ENCODE data around the gene XBP1. TPM values are rescaled to one million over a fixed set of nuclear protein-coding genes. Genes with fewer than 3 reads are reported as not detected.
A peak's percentile ranks its signal among the peaks of the same experiment; 100 is the strongest.
"Not testable (repeated sequence)": the region's sequence is repeated elsewhere in the genome, so short reads cannot be mapped to it uniquely, and the experiment has no call there.

Gene XBP1
- total RNA-seq, result 100 to 1,000 TPM; 263 to 266 TPM

DNA sequence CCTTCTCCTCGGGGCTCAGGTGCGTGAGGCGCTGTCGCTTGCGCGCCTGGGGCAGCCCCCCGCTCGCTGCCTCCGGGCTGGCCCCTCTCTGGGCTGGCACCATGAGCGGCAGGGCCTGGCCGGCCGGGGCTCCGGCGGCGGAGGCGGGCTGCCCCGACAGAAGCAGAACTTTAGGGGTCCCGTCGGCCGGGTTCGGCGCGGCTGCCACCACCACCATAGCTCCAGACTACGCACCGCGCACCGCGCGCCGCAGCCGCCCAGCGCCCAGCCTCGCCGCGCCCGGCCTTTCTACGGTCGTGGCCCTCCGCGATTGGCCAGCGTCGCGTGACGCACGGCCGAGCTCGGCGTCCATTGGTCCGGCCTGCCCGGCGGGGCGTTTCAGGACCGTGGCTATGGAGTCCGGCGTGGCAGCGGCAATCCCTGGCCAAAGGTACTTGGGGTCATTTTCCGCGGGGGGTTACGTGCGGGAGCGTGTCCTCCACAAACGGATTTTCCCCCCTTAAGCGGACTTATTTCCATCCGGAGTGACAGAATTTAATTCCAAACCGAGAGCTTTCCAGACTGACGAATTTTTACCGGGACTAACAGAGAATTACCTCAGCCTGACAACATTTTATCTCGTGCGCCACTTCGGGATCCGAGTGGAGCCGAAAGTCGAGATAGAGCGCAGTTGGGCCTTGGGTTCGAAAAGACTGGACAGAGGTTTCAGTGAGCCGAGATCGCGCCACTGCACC is at the start of gene XBP1:
Gene XBP1 (minus strand): TSS at position 262 of the 734 bp plus-strand sequence.
- peak within 1 kb of the TSS; percentile 94 for H3K27ac Mint-ChIP-seq
- H3K9me3 Mint-ChIP-seq, result no peaks in the 10 kb centered on the region
- H3K4me3 Mint-ChIP-seq, result peak within 1 kb of the TSS; percentile 88
- CTCF ChIA-PET, result interaction anchor here (0.6 to 6.1 kb wide), 10 partner anchors 10 to 200 kb away, joined by 3 to 54 read pairs (median 4); partner anchors contain the start of gene CCDC117
- H3K4me1 Mint-ChIP-seq, result peaks cover 46% of the 10 kb centered on the region
- DNase-seq, result peak; percentile 92
- H3K27me3 Mint-ChIP-seq, result no peaks in the 10 kb centered on the region
- POLR2A ChIA-PET, result interaction anchor here (0.6 to 15.8 kb wide), 15 partner anchors 8 to 469 kb away, joined by 3 to 360 read pairs (median 13); partner anchors contain the start of genes CCDC117, CHEK2, EWSR1 and HSCB
- peaks cover 68% of the 10 kb centered on the region for H3K36me3 Mint-ChIP-seq (ENCODE audit: low read depth)

DNA sequence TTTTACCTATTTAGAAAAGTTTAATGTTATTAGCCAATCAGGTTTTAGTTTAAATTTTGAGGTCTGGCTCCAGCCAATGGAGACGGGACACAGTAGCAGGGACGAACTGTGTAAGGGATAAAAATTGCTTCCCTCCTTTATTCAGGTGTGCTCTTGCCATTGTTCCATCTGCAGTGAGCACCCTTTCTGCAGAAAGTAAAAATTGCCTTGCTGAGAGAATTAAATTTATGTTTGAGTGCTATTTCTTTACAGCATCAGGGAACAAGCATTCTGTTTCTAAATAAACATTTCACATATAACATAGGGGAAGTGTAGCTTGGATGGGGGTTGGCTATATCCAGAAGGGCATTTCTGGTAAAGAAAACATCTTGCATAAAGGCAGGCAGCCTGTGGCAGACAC is 46.6 kb upstream of the XBP1 start:
- Mint-ChIP-seq H3K36me3 (ENCODE audit: low read depth) (peaks cover 9% of the 10 kb centered on the region), H3K9me3 (peaks cover 10% of the 10 kb centered on the region), H3K27me3 (no peaks in the 10 kb centered on the region), H3K4me3 (no peak overlapping the region), H3K27ac (no peak overlapping the region), H3K4me1 (no peaks in the 10 kb centered on the region)
- CTCF ChIA-PET, result interaction anchor here (1.2 kb wide), 1 partner anchor 247 kb away, joined by 3 read pairs; no protein-coding TSS in a partner anchor
- no peak for DNase-seq
- POLR2A ChIA-PET, result no interaction called here

DNA sequence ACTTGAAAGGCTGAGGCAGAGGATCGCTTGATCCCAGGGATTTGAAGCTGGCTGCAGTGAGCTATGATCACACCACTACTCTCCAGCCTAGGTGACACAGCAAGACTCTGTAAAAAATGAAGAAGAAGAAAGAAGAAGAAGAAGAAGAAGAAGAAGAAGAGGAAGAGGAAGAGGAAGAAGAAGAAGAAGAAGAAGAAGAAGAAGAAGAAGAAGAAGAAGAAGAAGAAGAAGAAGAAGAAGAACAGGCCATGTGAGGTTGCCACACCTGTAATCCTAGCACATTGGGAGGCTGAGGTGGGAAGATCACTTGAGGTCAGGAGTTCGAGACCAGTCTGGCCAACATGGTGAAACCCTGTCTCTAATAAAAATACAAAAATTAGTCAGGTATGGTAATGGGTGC is 43.9 kb upstream of the XBP1 start:
- not testable (repeated sequence) for H3K4me1 Mint-ChIP-seq; H3K27me3 Mint-ChIP-seq; H3K4me3 Mint-ChIP-seq; H3K9me3 Mint-ChIP-seq; H3K27ac Mint-ChIP-seq; DNase-seq; H3K36me3 Mint-ChIP-seq (ENCODE audit: low read depth)
- CTCF ChIA-PET, result interaction anchor here (0.7 kb wide), 1 partner anchor 61 kb away, joined by 3 read pairs; no protein-coding TSS in a partner anchor
- POLR2A ChIA-PET, result interaction anchor here (0.7 kb wide), 1 partner anchor 567 kb away, joined by 4 read pairs; no protein-coding TSS in a partner anchor

DNA sequence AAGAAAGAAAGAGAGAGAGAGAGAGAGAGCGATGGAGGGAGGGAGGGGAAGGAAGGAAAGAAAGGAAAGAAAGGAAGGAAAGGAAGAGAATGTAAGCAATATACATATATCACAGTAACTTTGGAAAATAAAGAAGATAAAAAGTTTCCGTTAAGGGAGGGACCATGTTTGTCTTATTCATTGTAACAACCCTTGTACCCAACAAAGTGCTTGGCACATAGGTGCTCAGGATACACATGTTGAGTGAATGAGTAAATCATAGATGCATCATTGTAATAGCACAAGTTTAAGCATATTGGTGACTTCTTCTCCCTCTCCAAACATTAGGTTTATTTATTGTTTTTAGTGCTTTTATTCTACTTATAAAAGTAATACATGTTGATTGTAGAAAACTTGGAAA is 43.3 kb upstream of the XBP1 start:
- H3K4me1 Mint-ChIP-seq, result no peaks in the 10 kb centered on the region

DNA sequence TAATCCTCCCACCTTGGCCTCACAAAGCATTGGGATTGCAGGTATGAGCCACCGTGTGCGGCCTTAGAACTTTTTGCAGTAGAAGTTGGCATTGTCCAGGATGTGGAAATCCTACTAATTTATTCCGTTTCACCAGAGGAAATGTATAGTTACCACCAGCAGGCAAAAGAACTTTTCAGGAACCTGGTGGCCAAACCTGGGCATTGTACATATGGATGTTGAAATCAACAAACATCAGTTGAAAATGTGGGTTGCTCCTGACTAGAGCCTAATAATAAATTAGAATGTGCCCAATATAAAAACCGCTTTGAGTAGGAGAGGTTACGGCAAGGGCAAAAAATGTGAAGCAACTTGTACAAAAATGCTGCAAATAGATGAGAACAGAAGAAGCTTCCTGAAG is 40.7 kb upstream of the XBP1 start:
- no peaks in the 10 kb centered on the region for H3K4me1 Mint-ChIP-seq
- H3K27ac Mint-ChIP-seq, result no peak overlapping the region
- CTCF ChIA-PET, result interaction anchor here (0.7 kb wide), 1 partner anchor 414 kb away, joined by 6 read pairs; no protein-coding TSS in a partner anchor
- peaks cover under 1% of the 10 kb centered on the region for H3K9me3 Mint-ChIP-seq
- no peaks in the 10 kb centered on the region for H3K27me3 Mint-ChIP-seq
- POLR2A ChIA-PET, result interaction anchor here (0.6 kb wide), 1 partner anchor 247 kb away, joined by 3 read pairs; no protein-coding TSS in a partner anchor
- DNase-seq, result no peak
- H3K36me3 Mint-ChIP-seq (ENCODE audit: low read depth), result peaks cover 2% of the 10 kb centered on the region
- H3K4me3 Mint-ChIP-seq, result no peak overlapping the region

More for the DNA sequence above, 43.3 kb upstream of the XBP1 start:
- POLR2A ChIA-PET, result interaction anchor here (0.7 kb wide), 1 partner anchor 566 kb away, joined by 4 read pairs; no protein-coding TSS in a partner anchor
- no peak for DNase-seq
- H3K9me3 Mint-ChIP-seq, result peaks cover 10% of the 10 kb centered on the region
- CTCF ChIA-PET, result interaction anchor here (0.7 kb wide), 1 partner anchor 60 kb away, joined by 3 read pairs; no protein-coding TSS in a partner anchor
- peaks cover 9% of the 10 kb centered on the region for H3K36me3 Mint-ChIP-seq (ENCODE audit: low read depth)
- H3K4me3 Mint-ChIP-seq, result no peak overlapping the region
- H3K27me3 Mint-ChIP-seq, result no peaks in the 10 kb centered on the region
- no peak overlapping the region for H3K27ac Mint-ChIP-seq

DNA sequence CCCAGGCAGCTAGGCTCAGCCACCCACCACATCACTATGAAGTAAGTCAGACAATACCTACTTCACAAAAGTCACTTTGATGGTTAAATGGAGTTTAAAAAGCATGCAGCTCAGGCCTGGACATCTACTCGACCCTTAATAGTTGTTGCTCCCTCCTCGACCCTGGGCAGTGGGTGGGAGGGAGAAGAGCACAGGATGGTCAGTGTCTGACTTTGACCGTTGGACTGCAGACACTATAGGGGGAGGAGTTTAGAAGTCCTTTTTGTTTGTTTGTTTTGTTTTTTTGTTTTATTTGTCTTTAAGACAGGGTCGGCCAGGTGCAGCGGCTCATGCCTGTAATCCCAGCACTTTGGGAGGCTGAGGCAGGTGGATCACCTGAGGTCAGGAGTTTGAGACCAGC is 38.6 kb upstream of the XBP1 start:
- H3K36me3 Mint-ChIP-seq (ENCODE audit: low read depth), result no peaks in the 10 kb centered on the region
- H3K4me1 Mint-ChIP-seq, result no peaks in the 10 kb centered on the region
- ChIA-PET POLR2A (no interaction called here), CTCF (no interaction called here)
- no peak overlapping the region for H3K4me3 Mint-ChIP-seq
- no peaks in the 10 kb centered on the region for H3K27me3 Mint-ChIP-seq
- H3K9me3 Mint-ChIP-seq, result no peaks in the 10 kb centered on the region
- DNase-seq, result no peak
- no peak overlapping the region for H3K27ac Mint-ChIP-seq

DNA sequence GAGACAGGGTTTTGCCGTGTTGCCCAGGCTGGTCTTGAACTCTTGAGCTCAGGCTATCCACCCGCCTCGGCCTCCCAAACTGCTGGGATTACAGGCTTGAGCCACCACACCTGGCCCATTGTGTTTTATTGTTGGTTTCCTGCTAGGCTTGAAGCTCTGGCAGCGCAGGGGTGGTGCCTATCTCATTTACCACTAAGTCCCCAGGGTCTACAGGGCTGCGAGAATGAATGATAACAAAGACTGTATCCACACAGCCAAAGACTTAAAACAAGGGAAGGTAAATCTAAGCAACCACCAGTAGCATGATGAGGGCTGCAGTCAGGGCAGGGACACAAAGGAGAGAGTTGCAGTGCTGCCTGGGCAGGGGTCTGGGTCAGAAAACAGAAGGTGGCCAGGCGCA is 37.3 kb upstream of the XBP1 start:
- no peak for DNase-seq
- Mint-ChIP-seq H3K36me3 (ENCODE audit: low read depth) (no peaks in the 10 kb centered on the region), H3K4me3 (no peak overlapping the region), H3K27ac (no peak overlapping the region), H3K27me3 (no peaks in the 10 kb centered on the region), H3K4me1 (peaks cover 11% of the 10 kb centered on the region), H3K9me3 (no peaks in the 10 kb centered on the region)
- ChIA-PET POLR2A (no interaction called here), CTCF (no interaction called here)

DNA sequence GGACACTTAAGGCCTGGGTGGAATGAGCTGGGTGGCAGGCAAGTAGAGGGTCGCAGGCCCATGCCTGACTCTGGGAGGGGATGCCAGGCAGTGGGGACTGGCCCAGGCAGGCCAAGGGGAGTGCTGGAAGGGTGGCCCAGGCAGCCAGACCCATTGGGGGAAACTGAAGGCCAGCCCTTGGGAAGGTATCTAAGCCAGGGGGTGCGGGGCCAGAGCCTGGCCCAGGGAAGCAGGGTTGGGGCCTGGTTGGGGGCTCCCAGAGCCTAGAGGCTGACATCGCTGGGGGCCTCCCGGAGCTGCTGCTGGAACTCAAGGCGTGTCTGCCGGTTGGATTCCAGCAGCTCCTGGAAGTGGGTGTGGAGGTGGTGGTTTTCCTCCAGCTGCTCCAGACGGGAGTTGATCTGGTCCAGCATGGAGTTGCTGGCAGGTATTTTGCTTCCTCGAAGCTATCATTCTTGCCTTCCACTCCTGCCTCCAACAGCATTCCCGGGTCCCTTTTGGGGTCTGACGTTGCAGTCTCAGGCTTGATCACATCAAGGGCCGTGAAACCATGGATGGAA is 35.3 kb upstream of the XBP1 start:
- Mint-ChIP-seq H3K36me3 (ENCODE audit: low read depth) (peaks cover 10% of the 10 kb centered on the region), H3K4me3 (no peak overlapping the region), H3K27me3 (no peaks in the 10 kb centered on the region), H3K9me3 (no peaks in the 10 kb centered on the region), H3K4me1 (peaks cover 11% of the 10 kb centered on the region), H3K27ac (no peak overlapping the region)
- ChIA-PET POLR2A (no interaction called here), CTCF (interaction anchor here (0.6 kb wide), 1 partner anchor 24 kb away, joined by 3 read pairs; no protein-coding TSS in a partner anchor)
- DNase-seq, result no peak

DNA sequence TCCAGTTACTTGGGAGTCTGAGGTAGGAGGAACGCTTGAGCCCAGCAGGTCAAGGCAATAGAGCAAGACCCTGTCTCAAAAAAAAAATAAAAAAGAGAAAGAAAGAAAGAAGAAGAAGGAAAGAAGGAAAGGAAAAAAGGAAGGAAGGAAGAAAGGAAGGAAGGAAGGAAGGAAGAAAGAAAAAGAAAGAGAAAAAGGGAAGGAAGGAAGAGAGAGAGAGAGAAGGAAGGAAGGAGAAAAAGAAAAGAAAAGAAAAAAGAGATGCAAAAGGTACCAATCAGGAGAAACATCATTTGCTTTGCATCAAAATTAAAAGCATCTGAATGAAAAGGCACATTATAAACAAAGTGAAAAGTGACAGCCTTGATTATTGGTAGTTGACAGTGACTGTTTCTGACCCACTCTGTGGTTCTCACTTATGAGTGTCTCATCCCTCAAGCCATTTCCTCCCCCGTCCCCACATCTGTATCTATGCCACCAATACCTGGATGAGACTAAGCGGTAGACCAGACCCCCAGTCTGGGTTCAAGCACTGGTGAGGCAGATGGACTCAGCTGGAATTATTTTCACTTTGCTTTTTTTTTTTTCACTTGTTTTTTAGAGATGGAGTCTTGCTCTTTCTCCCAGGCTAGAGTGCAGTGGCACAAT is 33.0 kb upstream of the XBP1 start:
- no peak overlapping the region for H3K27ac Mint-ChIP-seq
- POLR2A ChIA-PET, result interaction anchor here (2.0 to 18.3 kb wide), 2 partner anchors 22 to 36 kb away, joined by 8 to 348 read pairs; partner anchors contain the start of gene XBP1

DNA sequence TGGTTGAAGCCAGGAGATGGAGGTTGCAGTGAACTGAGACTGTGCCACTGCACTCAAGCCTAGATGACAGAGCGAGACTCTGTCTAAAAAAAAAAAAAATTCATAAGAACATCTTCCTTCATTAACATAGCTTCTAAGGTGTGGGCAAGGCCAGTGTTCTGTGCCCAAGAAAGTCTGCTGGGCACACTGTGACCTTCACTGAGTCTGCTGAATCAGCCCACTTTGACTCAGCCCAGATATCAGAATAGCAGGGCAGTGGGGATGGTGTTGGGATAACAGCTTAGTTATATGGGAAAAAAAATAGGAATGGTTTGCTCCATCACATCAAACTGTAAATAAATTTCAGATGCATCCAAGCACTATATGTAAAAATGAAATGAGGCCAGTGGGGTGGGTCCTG is 32.4 kb upstream of the XBP1 start:
- ChIA-PET POLR2A (interaction anchor here (0.9 to 18.3 kb wide), 3 partner anchors 21 to 92 kb away, joined by 3 to 348 read pairs (median 8); partner anchors contain the start of gene XBP1), CTCF (interaction anchor here (1.3 kb wide), 2 partner anchors 45 to 232 kb away, joined by 4 read pairs; no protein-coding TSS in a partner anchor)
- H3K4me1 Mint-ChIP-seq, result peaks cover 25% of the 10 kb centered on the region
- DNase-seq, result no peak
- no peak overlapping the region for H3K27ac Mint-ChIP-seq
- peaks cover 13% of the 10 kb centered on the region for H3K36me3 Mint-ChIP-seq (ENCODE audit: low read depth)
- H3K9me3 Mint-ChIP-seq, result no peaks in the 10 kb centered on the region
- no peaks in the 10 kb centered on the region for H3K27me3 Mint-ChIP-seq
- no peak overlapping the region for H3K4me3 Mint-ChIP-seq

More for the DNA sequence above, 33.0 kb upstream of the XBP1 start:
- H3K4me3 Mint-ChIP-seq, result no peak overlapping the region
- H3K27me3 Mint-ChIP-seq, result no peaks in the 10 kb centered on the region
- CTCF ChIA-PET, result interaction anchor here (0.6 to 1.3 kb wide), 2 partner anchors 35 to 232 kb away, joined by 3 to 4 read pairs; no protein-coding TSS in a partner anchor
- H3K9me3 Mint-ChIP-seq, result no peaks in the 10 kb centered on the region
- DNase-seq, result no peak
- peaks cover 10% of the 10 kb centered on the region for H3K36me3 Mint-ChIP-seq (ENCODE audit: low read depth)
- H3K4me1 Mint-ChIP-seq, result peaks cover 22% of the 10 kb centered on the region

DNA sequence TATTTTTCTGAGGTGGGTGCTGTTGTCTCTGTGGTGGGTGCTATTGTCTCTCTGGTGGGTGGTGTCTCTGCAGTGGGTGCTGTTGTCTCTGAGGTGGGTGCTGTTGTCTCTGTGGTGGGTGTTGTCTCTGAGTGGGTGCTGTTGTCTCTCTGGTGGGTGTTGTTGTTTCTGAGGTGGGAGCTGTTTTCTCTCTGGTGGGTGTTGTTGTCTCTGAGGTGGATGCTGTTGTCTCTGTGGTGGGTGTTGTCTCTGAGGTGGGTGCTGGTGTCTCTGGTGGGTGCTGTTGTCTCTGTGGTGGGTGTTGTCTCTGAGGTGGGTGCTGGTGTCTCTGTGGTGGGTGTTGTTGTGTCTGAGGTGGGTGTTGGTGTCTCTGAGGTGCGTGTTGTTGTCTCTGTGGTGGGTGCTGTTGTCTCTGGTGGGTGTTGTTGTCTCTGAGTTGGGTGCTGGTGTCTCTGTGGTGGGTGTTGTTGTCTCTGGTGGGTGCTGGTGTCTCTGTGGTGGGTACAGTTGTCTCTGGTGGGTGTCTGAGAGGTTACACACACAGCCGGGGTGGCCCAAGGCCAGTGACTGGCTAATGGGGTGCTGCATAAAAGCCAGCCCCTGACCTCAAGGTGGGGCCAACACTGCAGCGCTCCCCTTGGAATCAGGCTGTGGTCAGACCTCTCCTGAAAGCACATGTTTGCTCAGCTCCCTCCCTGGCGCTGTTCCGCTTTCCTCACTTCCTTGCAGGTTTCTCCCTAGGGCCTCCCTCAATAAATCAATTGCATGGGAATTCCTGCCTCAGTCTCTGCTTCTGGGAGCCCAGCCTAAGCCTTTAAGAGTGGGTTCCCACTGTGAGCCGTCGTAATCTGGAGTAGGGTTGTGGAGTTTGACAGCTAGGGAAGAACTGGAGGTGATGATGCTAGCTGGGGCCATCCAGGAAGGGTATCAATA is 31.0 kb upstream of the XBP1 start:
- Mint-ChIP-seq H3K4me1 (peaks cover 33% of the 10 kb centered on the region), H3K4me3 (no peak overlapping the region), H3K27me3 (no peaks in the 10 kb centered on the region), H3K27ac (no peak overlapping the region), H3K9me3 (no peaks in the 10 kb centered on the region), H3K36me3 (ENCODE audit: low read depth) (peaks cover 18% of the 10 kb centered on the region)
- POLR2A ChIA-PET, result interaction anchor here (2.0 to 18.3 kb wide), 3 partner anchors 20 to 231 kb away, joined by 8 to 348 read pairs (median 8); partner anchors contain the start of gene XBP1
- CTCF ChIA-PET, result interaction anchor here (0.5 to 5.0 kb wide), 7 partner anchors 32 to 231 kb away, joined by 4 to 54 read pairs (median 7); partner anchors contain the start of gene XBP1
- no peak for DNase-seq

DNA sequence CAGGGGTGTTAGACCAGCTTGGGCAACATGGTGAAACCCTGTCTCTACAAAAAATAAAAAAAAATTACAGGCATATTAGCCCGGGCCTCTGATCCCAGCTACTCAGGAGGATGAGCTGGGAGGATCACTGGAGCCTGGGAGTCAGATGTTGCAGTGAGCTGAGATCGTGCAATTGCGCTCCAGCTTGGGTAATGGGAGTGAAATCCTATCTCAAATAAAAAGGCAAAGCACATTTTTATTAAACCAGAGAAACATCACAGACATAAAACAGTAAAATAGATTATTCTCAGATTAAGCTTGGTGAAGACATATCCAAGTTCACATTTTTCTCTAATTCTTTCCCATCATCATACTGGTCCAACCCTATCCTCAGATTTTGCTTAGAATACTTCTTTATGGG is 30.1 kb upstream of the XBP1 start:
- H3K4me1 Mint-ChIP-seq, result peaks cover 36% of the 10 kb centered on the region
- no peaks in the 10 kb centered on the region for H3K9me3 Mint-ChIP-seq
- no peak overlapping the region for H3K4me3 Mint-ChIP-seq
- DNase-seq, result no peak
- POLR2A ChIA-PET, result interaction anchor here (2.4 to 18.3 kb wide), 4 partner anchors 19 to 230 kb away, joined by 8 to 348 read pairs (median 18); partner anchors contain the start of genes CCDC117 and XBP1
- H3K27ac Mint-ChIP-seq, result no peak overlapping the region
- CTCF ChIA-PET, result interaction anchor here (0.6 to 5.0 kb wide), 10 partner anchors 11 to 230 kb away, joined by 3 to 54 read pairs (median 14); partner anchors contain the start of gene XBP1
- no peaks in the 10 kb centered on the region for H3K27me3 Mint-ChIP-seq
- H3K36me3 Mint-ChIP-seq (ENCODE audit: low read depth), result peaks cover 25% of the 10 kb centered on the region

All from activated CD4-positive, alpha-beta memory T cell treated with anti-CD3 and anti-CD28 coated beads, Interleukin-2, amount 10 ng/mL, durations not matched to agents 7 days and 5 days (primary cell).